ENCODE measurements around the gene CES4A.
"Not testable (repeated sequence)": the region's sequence is repeated elsewhere in the genome, so short reads cannot be mapped to it uniquely, and the experiment has no call there.

The CES4A gene

GRCh38 chr16:66993558-66993957 lies 5.2 kb downstream of the CES4A start:
- not testable (repeated sequence) for DNase-seq

DNA sequence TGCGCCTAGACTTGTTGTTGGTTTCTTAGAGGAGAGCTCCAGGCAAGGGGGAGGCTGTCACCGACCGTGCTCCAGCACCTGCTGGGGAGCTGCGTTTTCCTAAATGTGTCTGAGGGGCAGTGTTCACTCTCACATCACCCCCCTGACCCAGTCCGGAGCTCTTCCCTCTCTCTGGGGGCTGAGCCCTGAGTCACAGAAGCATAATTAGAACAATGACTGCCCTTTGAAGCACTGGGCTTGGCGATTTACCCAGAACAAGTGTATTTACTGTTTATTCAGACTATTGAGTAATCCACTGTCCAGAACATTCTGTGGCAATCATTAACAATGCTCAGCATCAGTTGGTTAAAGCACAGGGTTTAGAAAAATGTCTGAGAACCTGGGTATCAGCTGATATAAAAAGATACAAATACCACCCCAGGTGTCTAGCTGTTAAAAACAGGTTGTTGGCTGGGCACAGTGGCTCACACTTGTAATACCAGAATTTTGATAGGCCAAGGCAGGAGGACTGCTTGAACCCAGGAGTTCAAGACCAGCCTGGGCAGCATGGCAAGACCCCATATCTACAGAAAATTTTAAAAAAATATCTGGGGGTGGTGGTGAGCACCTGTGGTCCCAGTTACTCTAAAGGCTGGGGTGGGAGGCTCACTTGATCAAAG lies 8.1 kb downstream of the CES4A start:
- DNase-seq: no peak

- no peak for DNase-seq
Observed at GRCh38 chr16:66996983-66997358, 8.6 kb downstream of the CES4A start.

- peak; percentile 21 for DNase-seq
Observed at GRCh38 chr16:67000384-67001351, 12.3 kb downstream of the CES4A start.

GRCh38 chr16:67001726-67002125 lies 13.3 kb downstream of the CES4A start:
- DNase-seq: no peak

GRCh38 chr16:67006930-67007658 lies 18.7 kb downstream of the CES4A start:
- DNase-seq: no peak

GRCh38 chr16:67009158-67009557 lies 20.8 kb downstream of the CES4A start:
- DNase-seq: no peak

DNA sequence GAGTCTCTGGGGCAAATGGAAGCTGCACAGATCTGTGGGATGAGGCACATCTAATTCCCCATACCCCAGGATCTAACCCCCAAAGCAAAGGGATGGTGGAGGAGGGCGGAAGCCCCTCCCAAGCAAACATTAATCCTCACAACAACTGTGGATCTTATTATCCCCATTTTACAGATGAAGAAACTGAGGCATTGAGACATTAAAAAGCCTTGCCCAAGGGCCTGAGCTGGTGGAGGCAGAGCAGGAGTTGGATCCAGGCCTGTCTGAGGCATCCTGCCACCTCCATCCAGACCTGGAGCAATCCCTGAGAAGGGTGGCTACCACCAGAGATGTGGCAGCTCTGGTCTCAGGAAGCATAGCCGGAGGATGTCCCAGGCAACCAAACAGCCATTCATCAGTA lies 22.9 kb downstream of the CES4A start:
- DNase-seq: no peak

DNA sequence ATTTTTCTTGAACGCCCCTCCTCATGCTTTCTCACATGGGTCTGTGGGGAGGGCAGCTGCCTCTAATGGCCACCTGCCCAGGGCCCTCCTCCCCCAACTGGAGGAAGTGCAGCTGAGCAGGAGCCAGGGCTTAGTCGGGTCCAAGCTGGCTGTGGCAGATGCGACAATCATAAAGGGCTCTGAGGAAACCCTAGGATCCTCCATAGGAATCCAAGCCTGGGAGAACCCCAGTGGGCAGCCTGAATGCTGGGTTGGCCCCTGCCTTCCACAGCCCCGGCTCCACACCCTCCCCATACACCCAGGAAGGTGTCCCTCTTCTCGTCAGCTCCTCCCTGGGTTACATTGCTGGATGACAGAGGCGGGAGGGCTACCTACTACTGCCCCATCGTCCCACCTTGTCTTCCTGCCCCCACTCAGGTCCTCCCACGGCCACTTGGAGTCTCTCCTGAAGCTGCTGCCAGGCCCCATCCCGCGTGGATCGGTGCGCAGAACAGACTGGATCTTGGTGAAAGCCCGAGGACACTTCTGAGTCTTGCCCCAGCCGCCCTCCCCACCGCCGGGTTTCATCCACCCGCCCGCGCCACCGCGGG lies 24.9 kb downstream of the CES4A start:
- no peak for DNase-seq

DNA sequence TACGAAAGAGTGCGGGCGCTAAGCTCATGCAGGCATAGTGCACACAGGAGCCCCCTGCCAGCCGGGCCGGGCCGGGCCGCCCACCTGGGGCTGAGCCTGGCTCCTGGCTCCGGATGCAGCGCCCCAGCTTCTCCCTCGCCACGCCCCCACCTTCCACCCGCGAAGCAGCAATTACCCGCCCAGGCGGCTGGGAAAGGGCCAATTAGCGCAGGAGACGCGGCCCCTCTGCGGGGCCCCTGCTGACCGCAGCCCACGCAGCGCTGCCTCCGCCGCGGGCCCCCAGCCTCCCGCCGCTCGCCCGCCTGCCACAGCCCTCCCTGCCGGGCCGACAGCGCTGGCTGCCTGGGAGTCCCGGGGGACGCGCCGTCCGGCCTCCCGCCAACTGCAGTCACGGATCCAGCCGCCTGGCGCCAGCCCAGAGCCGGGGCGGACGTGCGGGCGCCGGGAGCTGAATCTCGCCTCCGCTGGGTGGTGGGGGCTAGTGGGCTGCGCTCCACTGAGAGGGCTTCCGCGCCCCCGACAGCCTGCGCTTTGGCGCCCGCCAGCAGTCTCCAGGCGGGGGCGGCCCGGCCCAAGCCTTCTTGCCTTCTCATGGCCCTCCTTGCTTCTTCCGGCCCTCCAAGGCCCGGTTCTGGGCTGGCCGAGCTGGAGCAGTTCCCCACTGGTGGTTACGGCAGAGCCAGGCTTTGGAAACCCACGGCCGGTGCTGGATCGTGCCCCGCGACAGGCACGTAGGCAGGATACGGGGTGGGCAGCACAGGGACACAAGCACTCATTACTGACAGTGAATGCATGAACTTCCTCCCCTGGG lies 25.6 kb downstream of the CES4A start:
- DNase-seq: no peak

DNA sequence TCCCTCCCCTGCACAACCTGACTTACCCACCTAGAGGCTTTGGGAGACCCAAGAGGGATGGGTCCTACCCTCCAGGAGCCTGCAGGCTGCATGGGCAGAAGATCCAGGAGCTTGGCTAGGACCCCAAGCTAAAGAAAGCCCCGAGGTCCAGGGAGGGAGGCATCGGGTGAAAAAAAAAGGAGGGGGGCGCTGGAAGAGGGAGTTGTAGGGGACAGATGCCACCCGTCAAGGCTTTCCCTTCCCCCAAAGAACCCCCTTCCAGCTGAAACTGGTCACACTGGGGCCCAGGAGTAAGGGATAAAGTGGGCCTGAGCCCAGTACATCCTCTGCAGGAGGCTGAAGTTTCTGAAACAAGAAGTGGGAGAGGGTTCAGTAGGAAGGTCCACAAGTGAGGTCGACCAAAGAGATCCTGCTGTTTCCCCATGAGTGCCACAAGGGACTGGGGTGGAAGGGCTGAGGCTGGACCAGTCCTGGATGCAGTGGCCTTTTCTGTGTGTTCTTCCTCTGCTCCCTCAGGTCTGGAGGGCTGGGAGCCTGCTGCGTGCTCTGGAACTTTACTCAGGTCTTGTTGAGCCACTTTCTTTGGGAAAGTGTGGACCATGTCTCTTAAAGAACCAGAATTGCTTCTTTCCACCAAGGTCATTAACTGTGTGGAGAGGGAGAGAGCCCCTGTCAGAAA lies 26.4 kb downstream of the CES4A start:
- no peak for DNase-seq

GRCh38 chr16:67015313-67015731 lies 26.9 kb downstream of the CES4A start:
- no peak for DNase-seq

DNA sequence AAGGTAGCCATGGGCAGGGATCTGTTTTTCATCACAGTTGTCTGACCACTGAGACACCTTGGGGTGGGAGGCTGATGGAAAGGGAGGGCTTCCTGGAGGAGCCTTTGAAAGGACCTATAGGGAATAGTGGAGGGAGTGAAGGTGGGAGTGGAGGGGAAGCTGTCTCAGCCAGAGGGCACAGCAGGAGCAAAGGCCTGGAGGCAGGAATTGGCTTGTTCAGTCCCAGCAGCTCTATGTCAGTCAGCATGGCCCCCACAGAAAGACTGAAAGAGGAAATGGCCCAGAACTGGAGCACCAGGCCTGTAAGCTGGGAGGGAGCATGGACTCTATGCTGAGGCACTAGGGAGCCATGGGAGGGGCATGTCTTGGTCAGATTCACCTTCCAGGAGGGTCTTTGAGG lies 27.8 kb downstream of the CES4A start:
- DNase-seq: no peak

GRCh38 chr16:67016681-67017420 lies 28.5 kb downstream of the CES4A start:
- DNase-seq: no peak

DNA sequence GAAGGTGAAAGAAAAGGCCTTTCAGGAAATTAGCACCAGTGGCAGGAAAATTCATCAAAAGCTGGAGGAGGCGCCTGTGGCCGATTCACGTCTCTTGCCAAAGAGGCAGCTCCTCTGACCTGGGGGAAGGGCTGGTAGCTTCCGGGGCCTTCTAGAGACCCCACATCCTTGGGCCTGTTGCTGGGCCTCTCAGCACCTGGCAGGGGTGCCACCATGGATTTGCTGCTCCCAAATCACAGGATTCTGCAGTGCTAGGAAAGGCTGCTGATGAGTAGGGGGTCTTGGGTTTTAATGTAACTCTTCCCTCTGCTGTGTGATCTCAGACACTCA lies 29.0 kb downstream of the CES4A start:
- no peak for DNase-seq

- peak; percentile 71 for DNase-seq
Observed at GRCh38 chr16:67017810-67018488, 29.6 kb downstream of the CES4A start.

DNA sequence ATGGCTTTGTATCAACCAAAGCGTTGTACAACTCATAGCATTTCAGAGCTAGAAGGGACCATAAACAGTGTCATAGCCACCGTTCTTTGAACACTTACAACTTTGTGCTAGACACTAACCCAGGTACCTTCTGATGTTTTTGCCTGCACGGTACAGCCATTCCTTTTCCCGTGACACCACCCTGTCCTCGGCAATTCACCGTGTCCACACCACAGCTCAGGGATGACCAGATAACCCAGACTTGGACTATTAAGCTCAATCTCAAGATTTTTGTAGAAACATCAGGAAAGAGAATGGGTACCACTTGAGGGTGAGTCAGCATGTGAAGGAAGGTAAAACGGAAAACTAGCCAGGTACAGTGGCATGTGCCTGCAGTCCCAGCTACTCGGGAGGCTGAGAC lies 30.8 kb downstream of the CES4A start:
- no peak for DNase-seq

DNA sequence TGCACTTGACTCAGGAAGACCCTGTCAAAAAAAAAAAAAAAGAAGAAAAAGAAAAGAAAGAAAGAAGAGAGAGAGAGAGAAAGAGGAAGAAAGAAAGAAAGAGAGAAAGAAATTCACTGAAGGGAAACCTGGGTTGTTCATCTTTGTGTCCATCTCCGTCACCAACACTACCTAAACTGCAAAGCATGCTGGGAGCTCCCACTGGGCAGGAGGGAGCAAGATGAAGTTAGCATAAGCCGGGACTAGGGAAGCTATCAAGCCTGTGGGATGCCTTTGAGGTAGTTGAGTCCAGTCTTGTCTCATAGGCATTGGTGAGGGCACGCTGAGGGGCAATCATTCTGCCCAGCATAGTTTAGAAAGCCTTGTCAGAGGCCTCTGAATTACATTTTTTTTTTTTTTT lies 32.9 kb downstream of the CES4A start:
- no peak for DNase-seq

GRCh38 chr16:67022531-67023214 lies 34.3 kb downstream of the CES4A start:
- DNase-seq: no peak

- DNase-seq: no peak
Observed at GRCh38 chr16:67023689-67024088, 35.3 kb downstream of the CES4A start.

All from NCI-H774 (cell line).